ENCODE results near the gene KCNMA1.
A peak's percentile ranks its signal among the peaks of the same experiment; 100 is the strongest.

Gene KCNMA1

DNA sequence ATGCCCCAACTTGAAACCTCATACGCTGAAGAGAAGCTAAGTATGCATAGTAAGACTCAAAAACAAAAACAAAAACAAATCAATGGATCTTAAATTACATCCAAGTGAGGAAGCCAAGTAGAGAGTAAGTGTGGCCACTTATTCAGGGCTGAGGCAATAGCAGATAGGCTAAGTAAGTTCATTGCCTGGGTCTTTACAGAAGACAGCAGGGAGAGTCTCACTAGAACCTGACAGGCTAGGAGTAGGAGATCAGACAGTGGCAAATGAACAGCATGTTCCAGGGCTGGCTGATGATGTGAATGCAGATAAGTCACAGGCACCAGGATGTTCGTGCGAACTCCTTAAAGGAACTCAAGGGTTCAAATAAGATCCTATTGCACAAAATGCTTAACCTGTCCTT is 568.6 kb downstream of the KCNMA1 start:
- TF ChIP-seq, protein P1, sequence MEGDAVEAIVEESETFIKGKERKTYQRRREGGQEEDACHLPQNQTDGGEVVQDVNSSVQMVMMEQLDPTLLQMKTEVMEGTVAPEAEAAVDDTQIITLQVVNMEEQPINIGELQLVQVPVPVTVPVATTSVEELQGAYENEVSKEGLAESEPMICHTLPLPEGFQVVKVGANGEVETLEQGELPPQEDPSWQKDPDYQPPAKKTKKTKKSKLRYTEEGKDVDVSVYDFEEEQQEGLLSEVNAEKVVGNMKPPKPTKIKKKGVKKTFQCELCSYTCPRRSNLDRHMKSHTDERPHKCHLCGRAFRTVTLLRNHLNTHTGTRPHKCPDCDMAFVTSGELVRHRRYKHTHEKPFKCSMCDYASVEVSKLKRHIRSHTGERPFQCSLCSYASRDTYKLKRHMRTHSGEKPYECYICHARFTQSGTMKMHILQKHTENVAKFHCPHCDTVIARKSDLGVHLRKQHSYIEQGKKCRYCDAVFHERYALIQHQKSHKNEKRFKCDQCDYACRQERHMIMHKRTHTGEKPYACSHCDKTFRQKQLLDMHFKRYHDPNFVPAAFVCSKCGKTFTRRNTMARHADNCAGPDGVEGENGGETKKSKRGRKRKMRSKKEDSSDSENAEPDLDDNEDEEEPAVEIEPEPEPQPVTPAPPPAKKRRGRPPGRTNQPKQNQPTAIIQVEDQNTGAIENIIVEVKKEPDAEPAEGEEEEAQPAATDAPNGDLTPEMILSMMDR (IDR thresholded peaks at IDR 0.05; ENCODE audit: insufficient read depth, missing control alignments): no peak
- FAIRE-seq (peak; percentile 32), DNase-seq (ENCODE audit: insufficient read length, low spot score) (no peak)

- no peak for DNase-seq (ENCODE audit: insufficient read length, low spot score)
- TF ChIP-seq, protein P1 (IDR thresholded peaks at IDR 0.05; ENCODE audit: insufficient read depth, missing control alignments): no peak
- no peak for FAIRE-seq
These were observed 569.3 kb downstream of the KCNMA1 start for GRCh38 chr10:77068272-77068671.

DNA sequence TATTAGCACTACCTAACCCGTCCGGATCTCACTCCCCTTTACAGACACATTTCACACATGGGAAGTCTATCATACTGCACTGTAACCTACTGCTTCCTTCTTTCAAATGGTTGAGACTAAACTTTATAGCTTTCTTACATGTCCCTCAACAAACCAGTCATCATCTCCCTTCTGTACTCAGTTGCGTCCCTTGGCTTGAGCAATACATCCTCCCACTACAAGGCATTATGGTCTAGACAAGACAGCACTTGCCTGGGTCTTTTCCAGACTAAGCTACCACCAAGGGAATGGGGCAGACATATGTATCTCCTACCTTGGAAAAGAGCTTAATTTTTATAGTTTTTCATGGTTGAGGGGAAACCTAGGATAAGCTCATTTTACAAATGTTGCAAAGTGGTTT is 575.2 kb downstream of the KCNMA1 start:
- TF ChIP-seq, protein P1 (IDR thresholded peaks at IDR 0.05; ENCODE audit: insufficient read depth, missing control alignments): no peak
- FAIRE-seq (no peak), DNase-seq (ENCODE audit: insufficient read length, low spot score) (no peak)

- TF ChIP-seq, protein P1 (IDR thresholded peaks at IDR 0.05; ENCODE audit: insufficient read depth, missing control alignments): no peak
- DNase-seq (ENCODE audit: insufficient read length, low spot score): no peak
- no peak for FAIRE-seq
These were observed 576.7 kb downstream of the KCNMA1 start for GRCh38 chr10:77060913-77061312.

DNA sequence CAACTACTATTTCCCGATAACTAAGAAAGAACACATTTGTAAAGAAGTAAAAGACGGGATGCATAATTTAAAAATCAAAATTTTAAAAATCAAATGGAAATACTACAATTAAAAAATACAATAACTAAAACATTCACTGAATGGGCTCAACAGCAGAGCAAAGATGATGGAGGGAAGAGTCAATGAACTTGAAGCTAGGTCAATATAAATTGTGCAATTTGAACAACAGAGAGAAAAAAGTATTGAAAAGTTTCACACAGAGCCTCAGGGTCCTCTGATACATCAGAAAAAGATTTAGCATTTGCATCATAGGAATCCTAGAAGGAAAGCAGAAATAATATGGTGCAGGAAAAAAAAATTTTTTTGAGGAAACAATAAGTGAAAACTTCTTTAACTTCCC is 581.0 kb downstream of the KCNMA1 start:
- no peak for DNase-seq (ENCODE audit: insufficient read length, low spot score)
- FAIRE-seq: no peak
- TF ChIP-seq, protein P1 (IDR thresholded peaks at IDR 0.05; ENCODE audit: insufficient read depth, missing control alignments): no peak

DNA sequence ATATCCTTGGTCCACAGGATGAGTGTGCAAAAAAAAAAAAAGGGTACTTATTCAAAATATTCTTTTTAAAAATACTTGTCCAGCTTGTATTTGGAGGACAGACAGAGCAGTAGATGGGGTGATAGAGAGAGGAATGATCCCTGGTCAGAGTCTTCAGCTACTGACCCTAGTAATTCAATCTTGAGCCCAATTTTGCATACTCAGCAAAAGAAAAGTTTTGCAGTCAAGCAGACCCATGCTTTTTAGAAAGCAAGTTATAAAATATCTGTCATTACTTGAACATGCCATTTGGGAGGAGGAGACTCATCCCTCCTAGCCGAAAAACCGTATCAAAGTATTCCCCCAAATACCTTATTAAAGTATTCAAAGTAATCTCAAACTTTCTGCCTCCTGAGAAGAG is 585.0 kb downstream of the KCNMA1 start:
- TF ChIP-seq, protein P1 (IDR thresholded peaks at IDR 0.05; ENCODE audit: insufficient read depth, missing control alignments): no peak
- no peak for DNase-seq (ENCODE audit: insufficient read length, low spot score)
- no peak for FAIRE-seq

GRCh38 chr10:77051837-77052236 is 585.8 kb downstream of the KCNMA1 start:
- FAIRE-seq (no peak), DNase-seq (ENCODE audit: insufficient read length, low spot score) (no peak)
- TF ChIP-seq, protein P1 (IDR thresholded peaks at IDR 0.05; ENCODE audit: insufficient read depth, missing control alignments): no peak

Measured in D721Med (cell line).